AG04450 (cell line): Measurements from ENCODE around the gene XRCC5. TPM values are rescaled to one million over a fixed set of nuclear protein-coding genes. Genes with fewer than 3 reads are reported as not detected.

Experiments
- CTCF ChIA-PET: fragments of 300-600, 350-600 bp; formaldehyde crosslinking; extraction: SDS; loops from one replicate; lab custom pipeline; 2022; ENCODE audit warnings: antibody characterized with exemption, inconsistent platforms; lab: Charles Lee
- POLR2A ChIA-PET: fragments of 350-600 bp; formaldehyde crosslinking; extraction: SDS; loops from one replicate; lab custom pipeline; 2021; ENCODE audit warnings: antibody characterized with exemption, inconsistent platforms; lab: Yijun Ruan, JAX
- DNase-seq: peaks from one replicate; pipeline ENCODE4 v3.0.0-alpha.2; 2011; ENCODE audit warnings: low read depth, low spot score
- H3K27ac ChIP-seq: one replicate; pipeline ENCODE4 v1.5.1; 2012; ENCODE audit warnings: low read depth, low read length, control low read depth
- H3K27me3 ChIP-seq: one replicate; pipeline ENCODE4 v1.6.0; 2012; ENCODE audit warnings: low read length; ENCODE audit not compliant: control insufficient read depth, insufficient read depth
- H3K4me3 ChIP-seq: 2 replicates; pipeline ENCODE4 v1.5.1; 2011; ENCODE audit warnings: mild to moderate bottlenecking, low read depth, low read length, control low read depth
- H3K9me3 ChIP-seq: 2 replicates; pipeline ENCODE4 v1.5.1; 2012; ENCODE audit warnings: low read length; ENCODE audit not compliant: control insufficient read depth, insufficient read depth
- polyA plus RNA-seq: library from polyadenylated mRNA; depleted of rRNA; stranded (reverse); fragments of >200 nt; gene quantifications from 2 replicates; pipeline ENCODE4 v1.2.3, GENCODE V29; 2011
- TF ChIP-seq, protein P1 (sequence below): IDR thresholded peaks from 2 replicates; pipeline ENCODE4 v1.5.1; 2011; ENCODE audit warnings: low read depth, low read length, control low read depth, inconsistent platforms

The XRCC5 gene
- polyA plus RNA-seq, 1 experiment, result 471 TPM

DNA sequence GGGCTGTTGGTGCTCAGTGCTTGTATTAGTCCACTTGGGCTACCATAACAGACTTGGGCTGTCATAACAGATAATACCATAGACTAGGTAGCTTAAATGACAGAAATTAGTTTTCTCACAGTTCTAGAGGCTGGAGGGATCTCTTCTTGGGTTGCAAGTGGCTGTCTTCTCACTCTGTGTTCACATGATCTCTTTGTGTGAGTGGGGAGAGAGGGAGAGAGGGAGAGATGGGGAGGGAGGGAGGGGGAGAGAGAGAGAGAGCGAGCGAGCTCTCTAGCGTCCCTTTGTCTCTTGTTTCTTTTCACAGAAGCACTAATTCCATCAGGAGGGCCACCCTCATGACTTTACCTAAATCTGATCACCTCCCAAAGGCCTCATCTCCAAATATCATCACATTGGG, 4.5 kb upstream of the XRCC5 start:
- ChIA-PET POLR2A (no interaction called here), CTCF (interaction anchor here (2.3 kb wide), 1 partner anchor 9 kb away, joined by 8 read pairs; no protein-coding TSS in a partner anchor)
- H3K4me3 ChIP-seq, result no peak overlapping the region
- no peaks in the 10 kb centered on the region for H3K27me3 ChIP-seq
- no peaks in the 10 kb centered on the region for H3K9me3 ChIP-seq
- TF ChIP-seq, protein P1, sequence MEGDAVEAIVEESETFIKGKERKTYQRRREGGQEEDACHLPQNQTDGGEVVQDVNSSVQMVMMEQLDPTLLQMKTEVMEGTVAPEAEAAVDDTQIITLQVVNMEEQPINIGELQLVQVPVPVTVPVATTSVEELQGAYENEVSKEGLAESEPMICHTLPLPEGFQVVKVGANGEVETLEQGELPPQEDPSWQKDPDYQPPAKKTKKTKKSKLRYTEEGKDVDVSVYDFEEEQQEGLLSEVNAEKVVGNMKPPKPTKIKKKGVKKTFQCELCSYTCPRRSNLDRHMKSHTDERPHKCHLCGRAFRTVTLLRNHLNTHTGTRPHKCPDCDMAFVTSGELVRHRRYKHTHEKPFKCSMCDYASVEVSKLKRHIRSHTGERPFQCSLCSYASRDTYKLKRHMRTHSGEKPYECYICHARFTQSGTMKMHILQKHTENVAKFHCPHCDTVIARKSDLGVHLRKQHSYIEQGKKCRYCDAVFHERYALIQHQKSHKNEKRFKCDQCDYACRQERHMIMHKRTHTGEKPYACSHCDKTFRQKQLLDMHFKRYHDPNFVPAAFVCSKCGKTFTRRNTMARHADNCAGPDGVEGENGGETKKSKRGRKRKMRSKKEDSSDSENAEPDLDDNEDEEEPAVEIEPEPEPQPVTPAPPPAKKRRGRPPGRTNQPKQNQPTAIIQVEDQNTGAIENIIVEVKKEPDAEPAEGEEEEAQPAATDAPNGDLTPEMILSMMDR, result no peak
- DNase-seq, result no peak
- H3K27ac ChIP-seq, result no peak overlapping the region

DNA sequence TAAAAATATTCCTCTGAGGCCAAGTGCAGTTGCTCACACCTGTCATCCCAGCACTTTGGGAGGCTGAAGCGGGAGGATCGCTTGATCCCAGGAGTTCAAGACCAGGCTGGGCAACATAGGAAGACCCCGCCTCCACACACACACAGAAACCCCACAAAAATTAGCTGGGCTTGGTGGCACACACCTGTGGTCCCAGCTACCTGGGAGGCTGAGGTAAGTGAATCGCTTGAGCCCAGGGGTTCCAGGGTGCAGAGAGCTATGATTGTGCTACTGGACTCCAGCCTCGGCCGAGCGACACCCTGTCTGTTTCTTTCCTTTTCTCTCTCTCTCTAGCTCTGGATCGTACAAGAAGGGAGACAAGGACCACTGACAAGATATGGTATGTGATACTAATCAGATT, 1.8 kb upstream of the XRCC5 start:
- no peak overlapping the region for H3K27ac ChIP-seq
- DNase-seq, result no peak
- H3K9me3 ChIP-seq, result no peaks in the 10 kb centered on the region
- ChIA-PET CTCF (no interaction called here), POLR2A (no interaction called here)
- TF ChIP-seq, protein P1, result no peak
- no peak overlapping the region for H3K4me3 ChIP-seq
- H3K27me3 ChIP-seq, result no peaks in the 10 kb centered on the region

DNA sequence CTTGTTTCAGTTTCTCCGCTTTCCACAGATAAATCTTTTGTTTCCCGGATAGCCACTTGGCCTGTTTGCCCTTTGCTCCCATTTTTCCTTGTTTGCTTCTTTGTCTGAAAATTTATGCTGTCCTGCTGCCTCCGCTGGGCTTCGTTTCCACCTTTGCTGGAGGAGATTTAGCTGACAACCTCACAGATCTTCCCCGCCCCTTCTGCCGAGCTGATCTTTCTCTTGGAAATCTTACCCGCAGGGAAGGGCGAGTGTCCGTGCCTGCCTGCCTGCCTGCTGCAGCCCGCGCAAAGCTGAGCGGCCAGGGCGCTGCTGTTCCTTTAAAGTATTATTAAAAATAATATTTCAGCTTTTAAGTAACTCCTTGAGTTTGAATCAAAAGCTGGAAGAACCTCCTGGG, 1.4 kb upstream of the XRCC5 start:
- Histone ChIP-seq H3K9me3 (no peaks in the 10 kb centered on the region), H3K27ac (no peak overlapping the region), H3K4me3 (no peak overlapping the region), H3K27me3 (no peaks in the 10 kb centered on the region)
- ChIA-PET CTCF (interaction anchor here (1.0 kb wide), 1 partner anchor 10 kb away, joined by 3 read pairs; no protein-coding TSS in a partner anchor), POLR2A (no interaction called here)
- TF ChIP-seq, protein P1, result no peak
- DNase-seq, result no peak

DNA sequence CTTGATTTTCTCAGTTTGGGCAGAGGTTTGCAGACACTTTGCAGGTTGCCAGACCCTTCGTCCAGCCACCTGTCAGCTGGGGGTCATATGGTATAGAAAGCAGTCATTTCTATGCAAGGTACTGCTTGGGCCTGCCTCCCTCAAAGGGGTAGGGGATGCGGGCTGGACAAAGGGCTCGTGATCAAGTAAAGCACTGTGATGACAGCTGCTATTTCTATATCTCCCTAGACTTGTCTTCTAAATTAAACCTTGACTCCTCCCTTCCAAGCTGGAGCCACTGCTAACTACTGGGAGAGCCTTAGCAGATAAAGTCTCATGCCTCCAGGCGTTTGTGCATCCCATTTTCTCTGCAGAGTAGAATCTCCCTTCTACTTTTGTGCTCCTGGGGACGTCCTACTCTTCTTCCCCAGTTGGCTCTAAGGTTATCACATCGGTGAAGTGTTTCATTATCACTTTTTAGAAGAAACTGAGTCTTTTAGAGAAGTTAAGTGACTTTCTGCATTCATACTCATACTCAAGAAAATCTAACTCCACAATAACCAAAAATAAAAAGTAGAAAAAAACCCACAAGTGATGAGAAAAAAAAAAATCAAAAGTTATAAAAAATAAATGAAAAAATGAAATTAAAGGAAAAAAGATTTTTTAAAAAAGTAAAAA, 710 bp upstream of the XRCC5 start:
- no peak for DNase-seq
- ChIA-PET CTCF (interaction anchor here (0.7 to 2.5 kb wide), 6 partner anchors 10 to 296 kb away, joined by 3 to 12 read pairs (median 4); no protein-coding TSS in a partner anchor), POLR2A (interaction anchor here (1.2 kb wide), 1 partner anchor 27 kb away, joined by 6 read pairs; the partner anchor contains the start of genes PECR and TMEM169)

More for the DNA sequence above, 710 bp upstream of the XRCC5 start:
- TF ChIP-seq, protein P1, result no peak
- Histone ChIP-seq H3K27me3 (no peaks in the 10 kb centered on the region), H3K4me3 (peak overlapping the region; percentile 63), H3K9me3 (no peaks in the 10 kb centered on the region), H3K27ac (no peak overlapping the region)
